ENCODE results near the gene JAKMIP3.

Gene JAKMIP3

DNA sequence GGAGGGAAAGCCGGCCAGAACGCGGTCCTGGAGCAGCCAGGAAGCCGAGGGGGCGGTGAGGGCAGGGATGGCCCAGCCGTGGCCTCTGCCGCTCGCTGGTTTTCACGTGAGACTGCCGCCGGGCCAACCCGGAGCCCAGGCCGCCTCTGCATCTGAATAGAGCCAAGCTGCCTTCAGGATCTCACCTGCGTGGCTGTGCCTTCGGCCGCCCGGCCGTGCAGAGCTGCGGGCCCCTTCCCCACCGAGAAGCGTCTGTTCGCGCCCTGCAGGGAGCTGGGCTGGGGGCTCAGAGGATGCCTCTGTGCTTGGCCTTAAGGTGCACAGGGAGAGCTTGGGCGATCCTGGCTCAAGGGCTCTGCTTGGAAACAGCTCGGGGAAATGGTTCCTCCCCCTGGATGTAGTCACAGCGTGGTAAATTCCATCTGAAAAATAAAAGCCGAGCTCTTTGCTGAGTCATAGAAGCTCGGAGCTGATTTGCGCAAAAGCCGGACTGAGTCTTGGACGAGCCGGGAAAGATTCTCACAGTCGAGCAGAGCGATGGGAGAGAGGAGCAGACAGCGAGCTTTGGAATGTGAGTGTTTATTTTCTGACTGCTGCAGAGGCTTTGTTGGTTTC is at the start of gene JAKMIP3:
Gene JAKMIP3 (plus strand): TSS at position 456 of the 615 bp plus-strand sequence. CDS start 38,863 bp downstream, outside the sequence.
- DNase-seq = no peak
- in situ Hi-C loops (cut with MboI; ENCODE audit: low pct_unique_long_range_greater_than_20kb, low sequenced_read_pairs) = no loop called here

- in situ Hi-C loops (cut with MboI; ENCODE audit: low pct_unique_long_range_greater_than_20kb, low sequenced_read_pairs) = no loop called here
- DNase-seq = no peak
Measured at GRCh38 chr10:132016514-132016913, 49.2 kb upstream of the JAKMIP3 start.

DNA sequence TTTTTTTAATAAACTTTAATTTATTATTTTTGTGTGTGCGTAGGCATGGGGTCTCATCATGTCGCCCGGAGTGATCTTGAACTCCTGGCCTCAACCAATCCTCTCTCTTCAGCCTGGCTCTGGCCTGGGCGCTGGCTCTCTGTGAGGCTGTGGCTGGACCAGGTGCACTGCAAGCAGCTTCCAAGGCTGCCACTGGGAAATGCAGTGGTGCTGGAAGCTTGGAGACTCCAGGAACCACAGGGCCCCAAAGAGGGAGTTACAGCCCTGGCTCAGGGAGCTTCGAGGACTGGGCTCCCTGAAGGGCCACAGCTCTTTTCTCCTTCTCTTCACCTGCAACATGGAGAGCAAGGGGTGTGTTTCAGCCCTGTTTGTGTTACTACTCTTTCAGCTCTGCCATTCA is 47.3 kb upstream of the JAKMIP3 start:
- DNase-seq = no peak
- in situ Hi-C loops (cut with MboI; ENCODE audit: low pct_unique_long_range_greater_than_20kb, low sequenced_read_pairs) = no loop called here

GRCh38 chr10:132019366-132019765 is 46.4 kb upstream of the JAKMIP3 start:
- no peak for DNase-seq
- in situ Hi-C loops (cut with MboI; ENCODE audit: low pct_unique_long_range_greater_than_20kb, low sequenced_read_pairs) = no loop called here

DNA sequence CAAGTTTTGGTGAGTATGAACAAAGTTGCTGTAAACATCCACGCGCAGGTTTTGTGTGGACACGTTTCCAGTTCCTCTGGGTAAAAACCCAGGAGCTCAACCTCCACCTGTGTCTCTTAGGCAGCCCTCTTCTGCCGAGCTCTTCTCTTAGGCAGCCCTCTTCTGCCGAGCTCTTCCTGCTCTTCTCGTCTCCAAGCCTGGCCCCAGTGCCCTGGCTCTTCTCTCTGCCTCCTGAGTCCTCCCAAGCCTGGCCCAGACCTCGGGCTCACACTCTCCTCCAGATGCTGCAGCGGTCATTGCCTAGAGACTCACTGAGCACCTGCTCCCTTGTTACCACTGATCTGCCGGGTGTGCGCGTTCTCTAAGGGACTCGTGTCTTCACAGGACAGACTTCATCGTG is 45.3 kb upstream of the JAKMIP3 start:
- no peak for DNase-seq
- in situ Hi-C loops (cut with MboI; ENCODE audit: low pct_unique_long_range_greater_than_20kb, low sequenced_read_pairs) = no loop called here

- in situ Hi-C loops (cut with MboI; ENCODE audit: low pct_unique_long_range_greater_than_20kb, low sequenced_read_pairs) = no loop called here
- DNase-seq = no peak
Measured at GRCh38 chr10:132021046-132021445, 44.7 kb upstream of the JAKMIP3 start.

DNA sequence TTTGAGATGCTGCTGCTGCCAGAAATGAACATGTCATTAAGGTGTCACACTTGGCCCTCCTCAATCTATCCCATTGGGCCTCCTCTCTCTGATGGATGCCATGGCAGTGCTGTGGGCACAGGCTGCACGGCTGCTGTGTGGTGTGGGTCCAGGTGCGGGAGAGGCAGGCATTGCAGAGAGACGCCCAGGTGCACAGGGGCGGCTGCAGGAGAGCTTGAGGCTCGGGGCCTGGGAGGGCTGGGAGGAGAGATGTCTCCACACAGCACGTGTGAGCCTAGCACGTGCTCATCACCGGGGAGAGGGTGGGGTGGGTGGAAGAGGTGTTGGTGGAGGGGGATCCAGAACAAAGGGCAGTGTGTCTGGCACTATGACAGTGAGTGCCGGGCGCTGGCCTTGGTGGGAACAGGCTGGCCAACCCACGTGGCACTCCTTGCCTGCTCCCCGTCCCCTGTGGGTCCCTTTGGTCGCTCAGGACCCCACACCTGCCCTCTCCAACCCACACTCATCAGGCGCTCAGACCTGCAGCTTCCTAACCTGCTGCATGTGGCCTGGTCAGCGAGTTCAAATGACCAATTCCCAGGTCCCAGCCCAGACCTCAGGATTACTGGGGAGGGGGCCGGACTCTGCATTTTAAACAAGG is 44.1 kb upstream of the JAKMIP3 start:
- DNase-seq = no peak
- in situ Hi-C loops (cut with MboI; ENCODE audit: low pct_unique_long_range_greater_than_20kb, low sequenced_read_pairs) = no loop called here

DNA sequence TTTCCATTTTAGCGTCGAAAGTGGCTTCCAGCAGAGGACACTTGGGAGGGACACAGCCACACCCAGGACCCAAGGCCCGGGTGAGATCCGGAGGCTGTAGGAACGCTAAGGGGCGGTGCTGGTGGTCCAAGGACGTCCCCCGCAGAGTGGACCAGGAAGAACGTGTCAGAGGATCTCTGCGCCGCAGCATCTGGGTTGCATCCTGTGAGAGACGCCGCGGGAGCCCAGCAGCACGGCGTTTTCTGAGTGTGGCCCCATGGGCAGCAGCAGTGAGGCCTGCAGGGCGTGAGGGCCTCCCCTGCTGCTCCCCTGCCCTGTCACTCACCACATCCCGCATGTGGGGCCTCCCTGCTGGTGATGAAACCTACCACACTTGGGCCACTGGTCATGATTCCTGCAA is 43.5 kb upstream of the JAKMIP3 start:
- in situ Hi-C loops (cut with MboI; ENCODE audit: low pct_unique_long_range_greater_than_20kb, low sequenced_read_pairs) = no loop called here
- no peak for DNase-seq

DNA sequence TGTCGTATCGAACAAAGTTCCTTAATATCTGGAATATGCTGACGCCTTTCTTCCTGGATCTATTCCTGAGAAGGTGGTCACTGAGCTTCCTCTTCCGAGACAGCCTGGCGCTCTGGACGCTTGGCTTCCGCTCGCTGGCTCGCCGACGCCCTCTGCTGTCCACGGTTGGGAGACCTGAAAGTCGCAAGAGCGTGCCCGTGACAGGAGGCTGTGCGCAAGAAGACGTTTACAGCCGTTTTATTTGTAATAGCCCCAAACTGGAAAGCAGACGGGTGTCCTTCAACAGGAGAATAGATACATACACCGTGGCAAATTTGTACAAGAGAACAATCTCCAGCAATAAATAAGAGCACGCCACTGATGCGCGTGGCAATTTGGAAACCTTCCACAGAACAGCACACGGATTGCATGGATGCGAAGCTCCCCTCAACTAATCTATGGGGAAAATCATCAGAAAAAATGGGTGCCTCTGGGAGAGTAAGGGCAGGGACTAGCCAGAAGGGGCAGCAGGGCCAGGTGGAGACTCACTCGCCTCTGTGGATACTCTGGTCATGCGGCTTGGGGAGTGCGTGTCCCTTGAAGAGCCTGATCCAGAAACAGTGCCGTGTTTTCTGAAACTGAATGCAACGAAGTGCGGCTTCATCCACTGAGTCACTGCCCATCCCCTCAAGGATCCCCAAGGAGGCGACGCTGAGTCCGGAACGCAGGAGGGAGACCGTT is 42.5 kb upstream of the JAKMIP3 start:
- in situ Hi-C loops (cut with MboI; ENCODE audit: low pct_unique_long_range_greater_than_20kb, low sequenced_read_pairs) = no loop called here
- DNase-seq = peak; percentile 84

GRCh38 chr10:132027423-132027983 is 38.2 kb upstream of the JAKMIP3 start:
- in situ Hi-C loops (cut with MboI; ENCODE audit: low pct_unique_long_range_greater_than_20kb, low sequenced_read_pairs) = no loop called here
- DNase-seq = no peak

GRCh38 chr10:132028706-132029105 is 37.0 kb upstream of the JAKMIP3 start:
- no peak for DNase-seq
- in situ Hi-C loops (cut with MboI; ENCODE audit: low pct_unique_long_range_greater_than_20kb, low sequenced_read_pairs) = no loop called here

DNA sequence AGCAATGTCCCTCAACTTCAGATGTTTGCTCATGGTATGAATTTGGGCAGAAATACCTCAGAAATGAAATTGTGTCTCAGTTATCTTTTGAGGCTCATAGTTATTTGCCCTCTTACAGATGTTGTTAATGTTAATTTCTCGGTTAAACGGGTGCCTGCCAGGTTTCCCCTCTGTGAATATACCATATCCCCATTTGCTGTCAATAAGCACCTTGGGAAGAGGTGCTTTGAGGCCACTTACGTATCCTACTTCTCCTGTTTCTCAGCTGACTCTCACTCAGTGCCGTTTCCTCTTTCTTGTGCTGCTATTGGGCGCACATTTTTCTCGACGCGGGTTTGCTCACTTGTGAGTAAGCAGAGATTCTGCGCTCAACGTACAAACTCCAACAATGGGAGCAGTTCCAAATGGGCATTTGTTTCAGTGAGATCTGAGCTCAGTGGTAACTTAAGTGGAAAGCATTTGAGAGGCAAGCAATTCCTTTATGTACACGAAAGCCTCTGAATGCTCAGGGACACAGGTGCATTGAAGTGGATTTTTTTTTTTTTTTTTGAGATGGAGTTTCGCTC is 34.8 kb upstream of the JAKMIP3 start:
- no peak for DNase-seq
- in situ Hi-C loops (cut with MboI; ENCODE audit: low pct_unique_long_range_greater_than_20kb, low sequenced_read_pairs) = no loop called here

- no peak for DNase-seq
- in situ Hi-C loops (cut with MboI; ENCODE audit: low pct_unique_long_range_greater_than_20kb, low sequenced_read_pairs) = no loop called here
Measured at GRCh38 chr10:132033632-132034031, 32.1 kb upstream of the JAKMIP3 start.

DNA sequence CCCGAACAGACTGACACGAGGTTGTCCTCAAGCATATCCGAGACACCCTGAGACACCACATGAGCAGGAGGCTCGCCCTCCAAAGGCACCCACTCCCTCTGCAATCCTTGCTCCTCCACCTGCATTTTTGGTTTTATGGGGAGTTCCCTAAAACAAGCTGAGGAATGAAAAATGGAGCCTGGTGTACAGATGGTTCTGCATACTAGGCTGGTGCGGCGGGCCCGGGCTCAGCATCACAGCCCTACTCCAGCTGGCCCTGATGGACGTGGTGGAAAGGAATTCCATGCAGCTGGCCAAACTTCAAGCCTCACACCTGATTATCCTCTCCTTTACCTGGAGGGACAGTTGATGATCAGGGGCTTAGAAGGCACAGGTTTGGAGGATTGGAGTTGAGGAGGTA is 30.3 kb upstream of the JAKMIP3 start:
- in situ Hi-C loops (cut with MboI; ENCODE audit: low pct_unique_long_range_greater_than_20kb, low sequenced_read_pairs) = no loop called here
- no peak for DNase-seq

DNA sequence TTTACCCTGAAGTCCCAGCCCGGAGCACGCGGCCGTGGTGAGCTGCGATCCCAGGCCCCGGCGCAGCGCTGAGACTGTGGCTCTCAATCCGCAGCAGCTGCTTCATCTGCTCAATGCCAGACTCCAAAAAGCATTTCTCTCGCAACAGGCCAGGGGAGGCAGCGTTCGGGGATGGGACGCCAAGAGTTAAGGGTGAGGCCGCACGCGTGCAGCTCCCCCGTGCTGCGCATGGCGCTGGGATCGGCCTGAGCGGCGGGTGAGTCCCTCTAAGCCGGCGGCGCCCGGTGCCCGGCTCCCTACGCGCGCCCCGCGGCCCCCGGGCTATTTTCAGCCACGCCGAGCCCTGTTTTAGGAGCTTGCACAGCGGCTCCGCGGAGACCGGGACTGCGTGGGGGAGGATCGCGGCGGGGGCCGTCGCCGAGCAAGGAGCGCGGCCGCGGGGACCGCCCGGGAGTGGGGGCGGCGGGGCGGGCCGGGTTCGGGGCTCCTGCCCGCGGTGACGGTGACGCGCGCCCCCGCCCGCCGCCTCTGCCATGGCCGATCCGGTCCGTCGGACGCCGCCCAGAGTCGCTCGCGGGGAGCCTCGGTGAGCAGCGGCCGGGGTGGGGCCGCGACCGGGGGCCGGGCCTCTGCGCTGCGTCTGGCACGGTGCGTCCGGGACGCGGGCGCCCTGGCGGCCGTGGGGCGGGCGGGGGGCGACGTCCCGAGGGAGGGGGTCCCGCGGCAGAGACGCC is 29.4 kb upstream of the JAKMIP3 start:
- DNase-seq = no peak
- in situ Hi-C loops (cut with MboI; ENCODE audit: low pct_unique_long_range_greater_than_20kb, low sequenced_read_pairs) = no loop called here

- DNase-seq = no peak
- in situ Hi-C loops (cut with MboI; ENCODE audit: low pct_unique_long_range_greater_than_20kb, low sequenced_read_pairs) = no loop called here
Measured at GRCh38 chr10:132036887-132037675, 28.7 kb upstream of the JAKMIP3 start.

DNA sequence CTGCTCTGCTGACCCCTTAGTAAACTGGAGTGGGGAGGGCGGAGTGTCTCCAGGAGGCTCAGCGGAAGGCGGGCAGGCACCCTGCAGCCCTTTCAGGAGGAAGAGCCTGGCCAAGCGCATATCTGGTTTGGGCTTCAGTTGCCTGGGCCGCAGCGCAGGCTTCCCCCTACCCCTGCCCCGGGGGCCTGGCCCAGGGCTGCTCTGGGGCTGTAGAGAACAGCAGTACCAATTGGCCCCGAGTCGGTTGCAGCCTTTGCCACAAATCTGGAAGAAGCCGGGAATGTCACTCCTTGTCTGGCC is 28.1 kb upstream of the JAKMIP3 start:
- in situ Hi-C loops (cut with MboI; ENCODE audit: low pct_unique_long_range_greater_than_20kb, low sequenced_read_pairs) = no loop called here

GRCh38 chr10:132039371-132039770 is 26.4 kb upstream of the JAKMIP3 start:
- DNase-seq = no peak
- in situ Hi-C loops (cut with MboI; ENCODE audit: low pct_unique_long_range_greater_than_20kb, low sequenced_read_pairs) = no loop called here

More for the DNA sequence above, 28.1 kb upstream of the JAKMIP3 start:
- no peak for DNase-seq

DNA sequence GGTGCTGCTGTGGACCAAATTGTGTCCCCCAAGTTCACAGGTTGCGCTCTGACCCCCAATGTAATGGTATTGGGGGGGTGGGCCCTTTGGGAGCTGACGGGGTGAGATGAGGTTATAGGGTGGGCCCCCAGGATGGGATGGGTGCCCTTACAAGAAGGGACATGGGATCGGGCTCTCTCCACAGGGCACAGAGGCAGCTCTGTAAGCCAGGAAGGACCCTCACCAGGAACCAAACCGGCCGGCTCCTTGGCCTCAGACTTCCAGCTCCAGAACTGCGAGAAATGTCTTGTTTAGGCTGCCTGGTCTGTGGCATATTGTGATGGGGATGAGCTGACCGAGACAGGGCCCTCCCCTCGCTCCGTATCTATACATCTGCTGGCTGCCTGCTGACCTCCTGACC is 25.7 kb upstream of the JAKMIP3 start:
- no peak for DNase-seq
- in situ Hi-C loops (cut with MboI; ENCODE audit: low pct_unique_long_range_greater_than_20kb, low sequenced_read_pairs) = no loop called here
